ENCODE results near the gene CTSE.

GRCh38 chr1:206022766-206023165 is 929 bp downstream of the CTSE start:
- TF ChIP-seq POLR2AphosphoS5 (IDR thresholded peaks at IDR 0.05; ENCODE audit: low read depth, low read length) (no peak), CTCF (CRISPR knock-in tag; IDR thresholded peaks at IDR 0.05) (no peak), KLF6 (CRISPR knock-in tag; IDR thresholded peaks at IDR 0.05) (no peak), EZH2 (conservative IDR thresholded peaks at IDR 0.05; ENCODE audit: low read depth, low read length) (no peak), ZFP41 (CRISPR knock-in tag; IDR thresholded peaks at IDR 0.05; ENCODE audit: borderline replicate concordance) (no peak), IRF1 (CRISPR knock-in tag; IDR thresholded peaks at IDR 0.05; ENCODE audit: low read depth) (no peak), ZNF501 (CRISPR knock-in tag; IDR thresholded peaks at IDR 0.05) (no peak), GABPB1 (CRISPR knock-in tag; IDR thresholded peaks at IDR 0.05) (no peak), KAT2B (IDR thresholded peaks at IDR 0.05; ENCODE audit: borderline replicate concordance, low read depth, low read length) (no peak), FOXO1 (CRISPR knock-in tag; IDR thresholded peaks at IDR 0.05) (no peak), RFXANK (CRISPR knock-in tag; IDR thresholded peaks at IDR 0.05) (no peak), SMC3 (IDR thresholded peaks at IDR 0.05; ENCODE audit: low read length) (no peak)

Measured in HepG2 (cell line).